Psoas muscle (tissue), 8 donors: ENCODE data around the gene UCN2. TPM values are rescaled to one million over a fixed set of nuclear protein-coding genes. Genes with fewer than 3 reads are reported as not detected.
"Not testable (repeated sequence)": the region's sequence is repeated elsewhere in the genome, so short reads cannot be mapped to it uniquely, and the experiment has no call there.

Source experiments
- ATAC-seq, 4 donors: fragments of 200-7000 bp; cut with Tn5 transposase; one replicate each; pipeline ENCODE4 v1.9.1; 2020; ENCODE audit warnings: moderate library complexity in 3 of 4, mild to moderate bottlenecking in 2 of 4
- DNase-seq, 2 donors: peaks; one replicate each; pipeline ENCODE4 v3.0.0-alpha.2; 2020
- H3K27ac ChIP-seq: fragments of 200-600 bp; one replicate; pipeline ENCODE4 v1.8.0; 2022
- H3K27me3 ChIP-seq, 3 donors: fragments of 200-600 bp in 1 of 3; one replicate each; pipeline versions ENCODE4 v1.6.1 to v1.8.0; 2013 to 2022; ENCODE audit warnings: low read length in 2 of 3, mild to moderate bottlenecking in 2 of 3, moderate library complexity in 1 of 3; ENCODE audit not compliant: insufficient read depth in 3 of 3
- H3K36me3 ChIP-seq, 2 donors: fragments of 200-600 bp in 1 of 2; one replicate each; pipeline versions ENCODE4 v1.6.1 to v1.8.0; 2013 to 2022; ENCODE audit warnings: low read depth in 1 of 2, mild to moderate bottlenecking in 1 of 2, moderate library complexity in 1 of 2; ENCODE audit not compliant: insufficient read depth in 1 of 2
- H3K4me1 ChIP-seq: fragments of 200-600 bp; one replicate; pipeline ENCODE4 v1.8.0; 2022
- H3K4me3 ChIP-seq: fragments of 200-600 bp; one replicate; pipeline ENCODE4 v1.8.0; 2022; ENCODE audit warnings: mild to moderate bottlenecking
- H3K9me3 ChIP-seq: fragments of 200-600 bp; one replicate; pipeline ENCODE4 v1.8.0; 2022
- CTCF ChIP-seq: fragments of 200-600 bp; IDR thresholded peaks from one replicate; pipeline ENCODE4 v1.8.0; 2022; ENCODE audit warnings: antibody characterized with exemption
- WGBS, 3 donors: extraction: QIAGEN DNeasy Blood & Tissue Kit; methylation state at CpG; one replicate each; pipeline versions ENCODE4 v1.1.6 to v1.1.7; 2013; 5-methylcytosine and 5-hydroxymethylcytosine counted together
- intact Hi-C, 2 donors: fragments of 100-400 bp; cut with DNase I; formaldehyde crosslinking; loops; one replicate each; pipeline versions ENCODE4 v1.11.0 to v1.14.2; 2022
- polyA plus RNA-seq, 3 donors: library from polyadenylated mRNA; stranded (reverse); fragments of 200-250 nt; gene quantifications; one replicate each; pipeline ENCODE4 v1.2.3, GENCODE V29; 2013
- total RNA-seq, 4 donors: library from RNA; stranded (reverse); fragmentation: NEBNext Ultra II Directional in 2 of 4; extraction: Animal tissue kit (Norgen Biotek cat#: 25700) in 2 of 4; gene quantifications; one replicate each; pipeline versions ENCODE4 v1.2.1 to v1.2.4, GENCODE V29; 2021 to 2023
- donor health status: healthy with polysubstance abuse.
- donor health status: DM: no; HTN: no; CAD: no; lungs with moderate emphysema.
- donor health status: Bipolar disorder and iron deficiency.
- donor health status: healthy.
- donor health status: DM: yes; HTN: yes; CAD: no.
- donor health status: DM: no; HTN: no; CAD: no.
- donor health status: DM: no; HTN: no; CAD: no.
- donor health status: DM: yes; HTN: yes; CAD: no.

The UCN2 gene
- total and polyA plus RNA-seq, 7 donors = 0.12 to 0.32 (median 0.17) TPM; not detected in 4

- 88 to 93% (median 93%) methylated on average over 2 of the region's 2 CpGs for WGBS, 3 donors
- Histone ChIP-seq H3K4me3 (no peak overlapping the region), H3K36me3 (peaks cover 0 to 46% of the 10 kb centered on the region in 2 donors), H3K9me3 (no peaks in the 10 kb centered on the region), H3K4me1 (no peaks in the 10 kb centered on the region), H3K27me3 (no peaks in the 10 kb centered on the region), H3K27ac (no peak overlapping the region)
- DNase-seq = no peak
- intact Hi-C loops = no loop called here
- no peak for TF ChIP-seq CTCF
- ATAC-seq = no peak
Measured at GRCh38 chr3:48532977-48533337, 30.6 kb downstream of the UCN2 start.

GRCh38 chr3:48532271-48532976 lies 31.2 kb downstream of the UCN2 start:
- no peak for TF ChIP-seq CTCF
- Histone ChIP-seq H3K27ac (no peak overlapping the region), H3K4me3 (no peak overlapping the region), H3K36me3 (peaks cover 0 to 41% of the 10 kb centered on the region in 2 donors), H3K4me1 (no peaks in the 10 kb centered on the region), H3K27me3 (no peaks in the 10 kb centered on the region), H3K9me3 (no peaks in the 10 kb centered on the region)
- intact Hi-C loops = no loop called here
- ATAC-seq = no peak
- WGBS, 3 donors = 86 to 89% (median 87%) methylated on average over 6 of the region's 6 CpGs
- DNase-seq = no peak

- H3K27me3 ChIP-seq, H3K27ac ChIP-seq, intact Hi-C loops, H3K4me3 ChIP-seq, H3K4me1 ChIP-seq, H3K9me3 ChIP-seq, ATAC-seq, DNase-seq: not testable (repeated sequence)
- peaks cover 0 to 32% of the 10 kb centered on the region in 2 donors for H3K36me3 ChIP-seq
- WGBS, 3 donors = 95 to 98% (median 96%) methylated on average over 4 of the region's 4 CpGs
Measured at GRCh38 chr3:48530701-48531100, 32.9 kb downstream of the UCN2 start.

- Histone ChIP-seq H3K36me3 (peaks cover 0 to 14% of the 10 kb centered on the region in 2 donors), H3K4me1 (no peaks in the 10 kb centered on the region), H3K4me3 (no peak overlapping the region), H3K27ac (no peak overlapping the region), H3K27me3 (no peaks in the 10 kb centered on the region), H3K9me3 (no peaks in the 10 kb centered on the region)
- WGBS, 3 donors = 88 to 95% (median 93%) methylated on average over 3 of the region's 3 CpGs
- ATAC-seq (no peak), DNase-seq (no peak)
- intact Hi-C loops = no loop called here
- TF ChIP-seq CTCF = no peak
Measured at GRCh38 chr3:48528754-48529153, 34.8 kb downstream of the UCN2 start.

GRCh38 chr3:48528048-48528447 lies 35.5 kb downstream of the UCN2 start:
- Histone ChIP-seq H3K36me3 (peaks cover 0 to 7% of the 10 kb centered on the region in 2 donors), H3K27me3 (no peaks in the 10 kb centered on the region), H3K9me3 (no peaks in the 10 kb centered on the region), H3K27ac (no peak overlapping the region), H3K4me3 (no peak overlapping the region), H3K4me1 (no peaks in the 10 kb centered on the region)
- intact Hi-C loops = no loop called here
- 92 to 96% (median 93%) methylated on average over 9 of the region's 9 CpGs for WGBS, 3 donors
- ATAC-seq = no peak
- DNase-seq = no peak
- TF ChIP-seq CTCF = no peak
